Glomerular endothelial cell (primary cell): Measurements from ENCODE around the gene BARX2. TPM values are rescaled to one million over a fixed set of nuclear protein-coding genes. Genes with fewer than 3 reads are reported as not detected.

ENCODE experiments used
- DNase-seq: peaks from one replicate; pipeline ENCODE4 v3.0.0-alpha.2; 2011; ENCODE audit warnings: low read depth, low spot score; ENCODE audit errors: extremely low read depth
- total RNA-seq: library from RNA; depleted of rRNA; stranded (reverse); fragments of >200 nt; gene quantifications from 2 replicates; pipeline ENCODE4 v1.2.3, GENCODE V29; 2015

BARX2 gene
- total RNA-seq, 1 donor from 2014 or later = not detected

- no peak for DNase-seq
Measured at GRCh38 chr11:129396454-129396853, 20.8 kb downstream of the BARX2 start.

GRCh38 chr11:129402206-129403171 lies 26.8 kb downstream of the BARX2 start:
- no peak for DNase-seq

GRCh38 chr11:129404731-129405130 lies 29.1 kb downstream of the BARX2 start:
- no peak for DNase-seq

- DNase-seq = no peak
Measured at GRCh38 chr11:129408865-129409444, 33.3 kb downstream of the BARX2 start.

GRCh38 chr11:129410395-129410960 lies 34.8 kb downstream of the BARX2 start:
- DNase-seq = no peak

GRCh38 chr11:129412494-129412893 lies 36.8 kb downstream of the BARX2 start:
- no peak for DNase-seq

- no peak for DNase-seq
Measured at GRCh38 chr11:129414144-129414872, 38.7 kb downstream of the BARX2 start.

GRCh38 chr11:129416080-129416820 lies 40.6 kb downstream of the BARX2 start:
- no peak for DNase-seq

- DNase-seq = no peak
Measured at GRCh38 chr11:129417458-129417857, 41.8 kb downstream of the BARX2 start.

- DNase-seq = no peak
Measured at GRCh38 chr11:129418039-129418438, 42.4 kb downstream of the BARX2 start.

GRCh38 chr11:129419386-129419785 lies 43.7 kb downstream of the BARX2 start:
- DNase-seq = no peak

GRCh38 chr11:129423426-129423825 lies 47.8 kb downstream of the BARX2 start:
- no peak for DNase-seq

GRCh38 chr11:129425214-129425613 lies 49.6 kb downstream of the BARX2 start:
- DNase-seq = no peak

- no peak for DNase-seq
Measured at GRCh38 chr11:129426038-129426437, 50.4 kb downstream of the BARX2 start.

- no peak for DNase-seq
Measured at GRCh38 chr11:129426776-129427175, 51.1 kb downstream of the BARX2 start.

GRCh38 chr11:129427376-129427775 lies 51.7 kb downstream of the BARX2 start:
- DNase-seq = no peak

GRCh38 chr11:129427816-129428406 lies 52.3 kb downstream of the BARX2 start:
- no peak for DNase-seq

GRCh38 chr11:129428557-129428956 lies 52.9 kb downstream of the BARX2 start:
- DNase-seq = no peak

- DNase-seq = no peak
Measured at GRCh38 chr11:129434641-129435498, 59.2 kb downstream of the BARX2 start.
